Activated CD8-positive, alpha-beta memory T cell treated with anti-CD3 and anti-CD28 coated beads, Interleukin-2, amount 50 U/mL, for 24 hours (primary cell): ENCODE measurements around the gene PLCXD1.
"Not testable (repeated sequence)": the region's sequence is repeated elsewhere in the genome, so short reads cannot be mapped to it uniquely, and the experiment has no call there.

Experiments
- DNase-seq: peaks from one replicate; pipeline ENCODE4 v3.0.0-alpha.2; 2020; ENCODE audit errors: extremely low read depth

PLCXD1 gene

DNA sequence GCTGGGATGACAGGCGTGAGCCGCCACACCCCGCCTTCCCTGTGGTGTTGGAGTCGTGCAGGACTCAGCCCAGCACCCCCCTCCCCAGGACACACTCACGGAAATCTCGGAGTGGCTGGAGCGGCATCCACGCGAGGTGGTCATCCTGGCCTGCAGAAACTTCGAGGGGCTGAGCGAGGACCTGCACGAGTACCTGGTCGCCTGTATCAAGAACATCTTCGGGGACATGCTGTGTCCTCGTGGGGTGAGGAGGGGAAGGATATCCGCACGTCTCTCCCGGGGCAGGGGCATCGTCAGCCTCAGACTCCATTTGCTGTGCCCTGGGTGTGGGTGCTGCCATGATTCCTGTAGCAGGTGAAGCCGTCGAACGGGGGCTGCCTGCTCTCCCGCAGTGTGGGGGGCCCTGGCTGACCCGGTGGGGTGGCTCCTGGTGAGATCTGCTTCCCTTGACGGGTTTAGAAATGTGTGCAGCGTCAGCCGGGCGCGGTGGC lies 10.3 kb downstream of the PLCXD1 start:
- DNase-seq, result no peak

DNA sequence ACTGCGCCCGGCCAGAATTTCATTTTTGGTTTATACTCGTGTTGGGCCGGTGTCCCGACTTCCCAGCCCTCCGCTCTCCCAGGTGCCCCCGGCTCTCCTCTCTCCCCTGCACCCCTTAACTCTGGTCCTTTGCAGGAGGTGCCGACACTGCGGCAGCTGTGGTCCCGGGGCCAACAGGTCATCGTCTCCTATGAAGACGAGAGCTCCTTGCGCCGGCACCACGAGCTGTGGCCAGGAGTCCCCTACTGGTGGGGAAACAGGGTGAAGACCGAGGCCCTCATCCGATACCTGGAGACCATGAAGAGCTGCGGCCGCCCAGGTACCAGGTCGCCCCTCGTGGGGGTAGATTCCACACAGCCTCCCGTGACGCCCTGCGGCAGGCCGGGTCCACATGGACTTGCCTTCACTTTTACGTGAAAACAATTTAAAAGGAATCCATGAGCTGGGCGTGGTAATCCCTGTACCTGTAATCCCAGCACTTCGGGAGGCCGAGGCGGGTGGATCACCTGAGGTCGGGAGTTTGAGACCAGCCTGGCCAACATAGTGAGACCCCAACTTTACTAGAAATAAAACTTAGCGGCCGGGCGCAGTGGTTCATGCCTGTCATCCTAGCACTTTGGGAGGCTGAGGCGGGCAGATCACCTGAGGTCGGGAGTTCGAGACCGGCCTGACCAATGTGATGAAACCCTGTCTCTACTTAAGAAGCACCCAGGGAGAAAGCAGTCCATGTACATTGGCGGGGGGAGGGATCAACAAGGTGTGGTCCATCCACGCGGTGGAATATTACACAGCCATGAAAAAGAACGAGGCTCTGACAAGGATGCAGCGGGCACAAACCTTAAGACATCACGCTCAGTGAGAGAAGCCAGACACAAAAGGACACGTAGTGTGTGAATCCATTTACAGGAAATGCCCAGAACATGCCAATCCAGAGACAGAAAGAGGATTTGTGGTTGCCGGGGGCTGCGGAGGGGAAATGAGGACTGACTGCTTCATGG lies 12.0 kb downstream of the PLCXD1 start:
- no peak for DNase-seq

DNA sequence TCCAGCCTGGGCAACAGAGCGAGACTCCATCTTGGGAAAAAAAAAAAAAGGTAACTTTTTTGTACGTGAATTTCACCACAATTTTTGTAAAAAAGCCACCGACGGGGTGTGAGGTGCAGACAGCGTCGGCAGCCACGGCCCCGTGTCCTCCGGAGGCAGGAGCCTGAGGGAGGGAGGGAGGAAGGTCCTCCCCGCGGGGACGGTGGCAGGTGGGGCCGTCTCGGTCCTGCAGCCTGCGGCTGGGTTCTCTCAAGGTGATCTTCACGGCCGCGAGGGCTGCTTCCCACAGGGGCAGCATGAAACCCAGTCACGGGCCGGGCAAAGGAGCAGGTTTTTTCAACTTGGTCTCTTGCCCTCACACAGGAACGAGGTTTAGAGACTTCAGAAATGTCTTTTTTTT lies 14.0 kb downstream of the PLCXD1 start:
- DNase-seq, result no peak

DNA sequence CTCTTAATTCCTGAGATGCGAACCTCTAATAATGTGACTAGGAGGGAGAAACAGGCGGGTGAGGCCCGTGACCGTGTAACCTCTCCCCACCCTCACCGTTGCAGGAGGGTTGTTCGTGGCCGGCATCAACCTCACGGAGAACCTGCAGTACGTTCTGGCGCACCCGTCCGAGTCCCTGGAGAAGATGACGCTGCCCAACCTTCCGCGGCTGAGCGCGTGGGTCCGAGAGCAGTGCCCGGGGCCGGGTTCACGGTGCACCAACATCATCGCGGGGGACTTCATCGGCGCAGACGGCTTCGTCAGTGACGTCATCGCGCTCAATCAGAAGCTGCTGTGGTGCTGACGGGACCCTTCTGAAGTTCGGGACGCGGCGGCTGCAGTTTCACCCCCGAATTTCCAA lies 17.8 kb downstream of the PLCXD1 start:
- DNase-seq, result no peak

DNA sequence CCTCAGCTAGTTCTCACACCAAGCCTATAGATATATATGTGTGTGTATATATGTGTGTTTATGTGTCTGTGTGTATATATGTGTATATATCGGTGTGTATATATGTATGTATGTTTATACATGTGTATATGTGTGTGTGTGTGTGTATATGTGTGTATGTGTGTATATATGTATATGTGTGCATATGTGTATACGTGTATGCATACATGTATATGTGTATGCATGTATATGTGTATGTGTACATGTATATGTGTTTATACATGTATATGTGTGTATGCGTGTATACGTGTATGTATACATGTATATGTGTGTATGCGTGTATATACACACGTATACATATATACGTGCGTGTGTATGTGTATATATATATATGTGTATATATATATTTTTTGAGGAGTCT lies 19.2 kb downstream of the PLCXD1 start:
- no peak for DNase-seq

DNA sequence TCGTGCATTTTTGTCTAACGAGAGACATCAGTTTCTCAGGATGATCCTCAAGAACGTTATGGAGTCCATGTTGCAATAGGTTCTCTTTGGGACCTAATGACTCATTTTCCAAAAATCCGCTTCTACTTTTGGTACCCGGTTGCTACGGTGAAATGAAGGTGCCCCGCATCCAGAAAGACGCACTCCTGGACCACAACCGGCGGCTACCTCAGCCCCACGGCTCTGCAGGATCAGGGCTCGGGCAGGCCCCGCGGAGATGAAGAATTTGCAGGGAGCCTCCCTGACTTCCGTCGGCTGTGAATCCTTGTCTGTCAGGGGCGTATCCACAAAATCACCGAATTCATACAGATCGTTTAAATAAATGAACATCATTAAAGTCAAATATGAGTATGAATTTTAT lies 21.8 kb downstream of the PLCXD1 start:
- DNase-seq, result no peak

DNA sequence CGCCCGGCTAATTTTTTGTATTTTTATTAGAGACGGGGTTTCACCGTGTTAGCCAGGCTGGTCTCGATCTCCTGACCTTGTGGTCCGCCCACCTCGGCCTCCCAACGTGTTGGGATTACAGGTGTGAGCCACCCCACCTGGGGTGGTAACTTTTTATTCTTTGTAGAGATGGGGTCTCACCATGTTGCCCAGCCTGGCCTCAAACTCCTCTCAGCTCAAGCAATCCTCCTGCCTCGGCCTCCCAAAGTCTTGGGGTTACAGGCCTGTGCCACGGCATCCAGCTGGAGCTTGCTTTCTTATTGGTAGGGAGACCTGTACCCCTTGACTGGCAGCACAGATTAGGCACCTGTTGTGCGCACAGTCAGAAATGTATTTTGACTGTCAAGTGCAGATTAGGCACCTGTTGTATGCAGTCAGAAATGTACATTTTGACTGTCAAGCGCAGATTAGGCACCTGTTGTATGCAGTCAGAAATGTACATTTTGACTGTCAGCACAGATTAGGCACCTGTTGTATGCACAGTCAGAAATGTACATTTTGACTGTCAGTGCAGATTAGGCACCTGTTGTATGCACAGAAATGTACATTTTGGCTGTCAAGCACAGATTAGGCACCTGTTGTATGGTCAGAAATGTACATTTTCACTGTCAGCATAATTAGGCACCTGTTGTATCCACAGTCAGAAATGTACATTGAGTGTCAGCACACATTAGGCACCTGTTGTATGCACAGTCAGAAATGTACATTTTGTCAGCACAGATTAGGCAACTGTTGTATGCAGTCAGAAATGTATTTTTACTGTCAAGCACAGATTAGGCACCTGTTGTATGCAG lies 24.8 kb downstream of the PLCXD1 start:
- DNase-seq, result not testable (repeated sequence)

DNA sequence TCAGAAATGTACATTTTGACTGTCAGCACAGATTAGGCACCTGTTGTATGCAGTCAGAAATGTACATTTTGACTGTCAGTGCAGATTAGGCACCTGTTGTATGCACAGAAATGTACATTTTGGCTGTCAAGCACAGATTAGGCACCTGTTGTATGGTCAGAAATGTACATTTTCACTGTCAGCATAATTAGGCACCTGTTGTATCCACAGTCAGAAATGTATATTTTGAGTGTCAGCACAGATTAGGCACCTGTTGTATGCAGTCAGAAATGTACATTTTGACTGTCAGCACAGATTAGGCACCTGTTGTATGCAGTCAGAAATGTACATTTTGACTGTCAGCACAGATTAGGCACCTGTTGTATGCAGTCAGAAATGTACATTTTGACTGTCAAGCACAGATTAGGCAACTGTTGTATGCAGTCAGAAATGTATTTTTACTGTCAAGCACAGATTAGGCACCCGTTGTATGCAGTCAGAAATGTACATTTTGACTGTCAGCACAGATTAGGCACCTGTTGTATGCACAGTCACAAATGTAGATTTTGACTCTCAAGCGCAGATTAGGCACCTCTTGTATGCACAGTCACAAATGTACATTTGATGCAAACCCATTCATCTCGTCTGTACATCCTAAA lies 25.6 kb downstream of the PLCXD1 start:
- not testable (repeated sequence) for DNase-seq

DNA sequence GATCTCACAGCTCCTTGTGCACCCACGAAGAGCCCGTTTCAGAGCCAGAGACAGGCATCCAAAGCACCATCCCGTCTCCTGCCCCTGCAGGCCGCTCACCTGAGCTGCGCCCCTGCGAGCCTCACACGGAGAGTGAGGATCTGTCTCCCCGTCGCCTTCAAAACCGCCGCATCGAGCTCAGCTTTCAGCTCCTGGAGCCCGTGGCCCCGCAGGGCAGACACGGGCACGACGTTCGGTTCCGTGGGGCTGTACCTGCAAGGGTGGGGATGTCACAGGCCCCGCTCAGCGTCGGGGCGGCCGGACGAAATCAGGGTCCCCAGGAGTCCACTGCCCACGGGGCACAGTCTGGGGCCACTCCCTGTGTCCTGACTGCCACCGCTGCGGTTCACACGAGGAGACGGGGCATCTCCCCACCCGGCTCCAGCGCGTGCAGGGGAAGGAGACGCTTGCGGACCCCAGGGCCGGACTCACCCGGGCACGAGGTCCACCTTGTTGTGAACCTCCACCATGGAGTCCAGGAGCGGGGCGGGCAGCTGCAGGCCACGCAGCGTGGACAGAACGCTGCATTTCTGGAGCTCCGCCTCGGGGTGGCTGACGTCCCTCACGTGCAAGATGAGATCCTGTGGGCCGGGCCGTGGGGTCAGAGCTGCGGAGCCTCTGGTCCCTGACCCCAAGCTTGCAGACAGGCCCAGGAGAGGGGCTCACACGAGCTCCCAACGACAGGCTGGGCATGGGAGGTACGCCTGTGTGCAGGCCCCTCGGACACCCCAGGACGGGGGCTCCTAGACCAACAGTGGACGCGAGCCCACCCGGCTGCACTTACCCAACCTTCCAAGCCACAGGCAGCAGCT lies 26.3 kb downstream of the PLCXD1 start:
- no peak for DNase-seq

DNA sequence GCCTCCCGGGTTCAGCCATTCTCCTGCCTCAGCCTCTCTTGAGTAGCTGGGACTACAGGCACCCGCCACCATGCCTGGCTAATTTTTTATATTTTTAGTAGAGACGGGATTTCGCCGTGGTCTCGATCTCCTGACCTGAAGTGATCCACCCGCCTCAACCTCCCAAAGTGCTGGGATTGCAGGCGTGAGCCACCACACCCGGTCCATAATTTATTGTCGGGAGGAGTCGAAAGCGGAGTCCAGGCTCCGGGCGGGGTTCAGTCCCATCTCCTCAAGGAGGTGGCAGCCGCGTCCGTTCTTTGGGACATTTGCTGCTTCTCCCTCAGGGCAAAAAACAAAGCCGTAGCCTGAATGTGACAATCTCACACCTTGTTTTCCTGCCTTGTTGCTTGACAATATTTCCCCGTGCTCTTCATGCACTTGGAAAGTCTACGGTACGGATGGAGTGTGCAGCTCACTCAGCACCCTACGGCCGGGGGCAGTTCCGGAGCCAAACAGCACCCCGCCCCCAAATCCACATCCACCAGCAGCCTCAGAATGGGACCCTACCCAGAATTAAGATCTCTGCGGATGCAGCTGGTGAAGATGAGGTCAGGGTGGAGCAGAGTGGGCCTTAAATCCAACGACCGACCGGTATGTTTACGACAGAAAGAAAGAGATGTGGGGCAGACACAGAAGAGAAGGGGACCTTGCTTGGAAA lies 27.8 kb downstream of the PLCXD1 start:
- no peak for DNase-seq

DNA sequence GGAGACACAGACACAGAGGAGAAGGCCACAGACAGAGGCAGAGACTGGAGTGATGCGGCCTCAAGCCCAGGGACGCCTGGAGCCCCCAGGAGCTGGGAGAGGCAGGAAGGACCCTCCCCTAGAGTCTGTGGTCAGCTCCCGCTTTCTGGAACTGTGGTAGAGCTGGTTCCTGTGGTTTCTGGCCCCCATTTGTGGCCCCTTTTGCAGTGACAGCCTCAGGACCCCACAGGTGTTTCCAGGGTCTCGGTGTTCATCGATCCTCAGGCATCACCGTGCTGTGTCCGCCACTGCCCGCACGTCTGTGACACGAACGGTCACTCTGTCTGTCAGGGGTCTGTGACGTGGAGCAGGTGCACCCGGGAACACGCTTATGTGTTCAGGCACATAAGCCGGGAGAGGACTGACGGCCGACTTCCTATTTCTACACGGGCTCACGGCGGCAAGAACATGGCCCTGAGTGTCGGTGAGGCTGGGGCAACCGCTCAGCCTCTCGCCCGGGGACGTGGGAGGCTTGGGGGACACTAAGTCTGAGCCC lies 29.5 kb downstream of the PLCXD1 start:
- DNase-seq, result no peak

DNA sequence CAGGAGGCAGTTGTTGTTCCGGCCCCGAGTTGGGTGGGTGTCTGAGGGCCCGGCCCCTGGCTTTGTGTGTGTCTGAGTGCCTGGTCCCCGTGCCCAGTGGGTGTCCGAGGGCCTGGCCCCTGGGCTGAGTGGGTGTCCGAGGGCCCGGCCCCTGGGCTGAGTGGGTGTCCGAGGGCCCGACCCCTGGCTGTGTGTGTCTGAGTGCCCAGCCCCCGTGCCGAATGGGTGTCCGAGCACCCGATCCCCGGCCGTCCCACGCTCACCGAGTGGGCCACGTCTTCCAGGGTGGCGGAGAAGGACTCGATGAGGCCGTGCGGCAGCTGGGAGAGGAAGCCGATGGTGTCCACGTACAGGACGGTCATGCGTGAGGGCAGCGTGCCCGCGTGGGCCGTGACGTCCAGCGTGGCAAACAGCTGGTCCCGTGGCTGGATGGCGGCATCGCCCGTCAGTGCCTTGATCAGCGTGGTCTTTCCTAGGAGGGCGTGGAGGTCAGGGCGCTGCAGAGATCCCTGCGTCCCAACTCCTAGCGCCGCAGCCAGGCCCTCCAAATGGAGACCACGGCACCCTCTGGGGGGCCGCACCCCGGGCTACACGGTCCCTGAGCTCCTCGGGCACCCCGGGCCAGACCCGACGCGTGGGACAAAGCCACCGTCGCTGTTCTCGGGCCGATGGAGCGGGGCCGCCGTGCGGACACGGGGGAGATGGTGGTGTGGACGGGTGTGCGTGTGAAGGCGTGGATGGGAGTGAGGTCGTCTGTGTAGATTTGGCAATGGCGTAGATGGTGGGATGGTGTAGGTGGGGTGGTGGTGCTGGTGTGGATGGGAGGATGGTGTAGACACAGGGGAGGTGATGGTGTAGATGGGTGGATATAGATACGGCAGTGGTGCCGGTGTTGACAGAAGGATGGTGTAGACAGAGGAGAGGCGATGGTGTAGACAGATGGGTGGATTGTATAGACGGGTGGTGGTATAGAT lies 30.3 kb downstream of the PLCXD1 start:
- DNase-seq, result no peak

DNA sequence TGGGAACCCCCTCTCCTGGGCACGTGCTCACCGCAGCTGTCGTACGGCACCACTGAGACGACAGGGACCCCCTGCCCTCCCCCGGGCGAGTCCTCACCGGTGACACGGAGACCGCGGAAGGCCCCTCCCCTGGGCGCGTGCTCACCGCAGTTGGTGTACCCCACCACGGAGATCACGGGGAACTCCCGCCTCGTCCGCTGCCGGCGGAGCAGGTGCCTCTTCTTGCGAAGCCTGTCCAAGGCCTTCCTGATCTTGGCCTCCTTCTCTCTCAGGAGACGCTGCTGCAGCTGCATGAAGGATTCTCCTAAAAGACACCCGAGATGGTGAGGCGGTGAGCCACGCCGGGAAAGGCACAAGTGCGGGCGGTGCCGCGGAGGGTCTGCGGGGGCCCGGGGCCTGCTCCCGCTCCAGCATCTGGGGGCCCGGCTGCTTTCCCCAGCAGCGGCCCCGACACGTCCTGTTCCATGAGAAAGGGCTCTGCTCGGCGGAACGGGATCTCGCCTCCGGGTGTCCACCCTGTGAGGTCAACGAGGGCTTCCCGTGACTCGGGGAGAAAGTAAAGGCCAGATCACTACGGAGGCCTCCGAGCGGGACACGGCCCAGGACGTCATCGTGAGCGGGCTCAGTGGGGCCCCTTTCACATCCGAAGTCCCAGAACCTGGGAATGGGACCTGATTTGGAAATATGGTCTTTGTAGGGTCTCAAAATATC lies 31.6 kb downstream of the PLCXD1 start:
- no peak for DNase-seq

DNA sequence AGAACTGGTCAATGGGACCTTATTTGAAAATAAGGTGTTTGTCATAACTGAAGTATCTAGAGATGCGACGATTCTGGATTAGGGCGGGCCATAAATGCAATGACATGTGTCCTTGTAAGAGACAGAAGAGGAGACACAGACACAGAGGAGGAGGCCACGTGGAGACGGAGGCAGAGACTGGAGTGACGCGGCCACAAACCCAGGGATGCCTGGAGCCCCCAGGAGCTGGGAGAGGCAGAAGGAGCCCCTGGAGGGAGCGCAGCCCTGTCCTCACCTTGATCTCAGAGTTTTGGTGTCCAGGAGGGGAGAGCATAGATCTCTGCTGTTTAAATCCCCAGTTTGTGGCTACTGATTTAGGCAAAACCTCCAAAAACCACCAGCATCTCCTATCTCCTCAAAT lies 32.4 kb downstream of the PLCXD1 start:
- no peak for DNase-seq

DNA sequence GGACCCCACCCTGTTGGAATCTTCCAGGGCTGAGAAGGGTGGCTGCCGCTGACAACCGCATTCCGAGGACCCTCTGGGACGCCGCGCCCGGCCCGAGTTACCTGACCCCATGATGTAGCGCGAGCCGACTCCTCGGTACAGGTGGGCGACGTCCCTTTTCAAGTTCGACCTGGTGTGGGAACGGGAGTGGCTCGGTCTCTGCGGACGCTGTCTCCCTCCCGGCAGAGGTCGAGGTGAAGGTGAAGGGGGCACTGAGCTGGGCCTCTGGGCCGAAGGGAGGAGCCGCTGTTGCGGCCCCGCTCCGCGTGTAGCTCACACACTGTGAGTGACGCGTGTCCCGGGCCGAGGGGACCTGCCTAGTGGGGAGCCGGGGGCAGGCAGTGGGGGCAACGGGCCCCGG lies 32.9 kb downstream of the PLCXD1 start:
- no peak for DNase-seq

DNA sequence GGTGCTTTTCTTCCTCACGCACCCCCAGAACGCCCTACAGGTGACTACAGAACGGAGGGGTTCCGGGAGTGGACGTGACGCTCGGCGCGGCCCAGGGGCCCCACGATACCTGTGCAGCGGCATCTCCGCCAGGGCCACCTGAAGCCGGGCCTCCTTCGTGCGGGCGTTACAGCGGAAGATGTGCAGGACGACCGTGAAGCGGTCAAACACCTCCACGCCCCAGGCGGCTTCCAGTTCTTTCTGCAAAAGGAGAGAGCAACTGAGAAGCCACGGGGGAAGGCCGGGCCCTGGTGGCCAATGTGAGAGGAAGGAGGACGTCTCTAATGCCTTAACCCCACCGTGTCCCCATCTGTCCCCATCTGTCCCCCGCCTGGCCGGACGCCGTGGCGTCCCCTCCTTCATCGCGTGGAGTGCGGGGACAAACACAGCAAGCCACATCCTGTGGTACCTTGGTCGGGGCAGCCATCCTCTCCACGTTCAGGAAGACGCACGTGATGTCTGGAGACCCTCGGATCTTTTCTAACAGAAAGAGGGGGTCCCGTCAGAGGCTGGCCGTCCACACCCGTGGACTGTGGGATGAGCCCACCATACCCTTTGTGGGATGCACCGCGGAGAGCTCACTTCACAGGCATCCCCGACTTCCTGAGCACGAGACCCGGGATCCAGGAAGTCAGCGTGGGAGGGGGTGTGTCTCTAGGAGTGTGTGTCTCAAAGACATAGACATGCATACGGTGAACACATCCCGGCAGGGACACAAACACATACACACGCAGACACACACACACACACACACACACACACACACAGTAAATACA lies 33.8 kb downstream of the PLCXD1 start:
- DNase-seq, result no peak
